Measurements from ENCODE around the gene FCAR. TPM values are rescaled to one million over a fixed set of nuclear protein-coding genes. Genes with fewer than 3 reads are reported as not detected.
"Not testable (repeated sequence)": the region's sequence is repeated elsewhere in the genome, so short reads cannot be mapped to it uniquely, and the experiment has no call there.

Gene FCAR
- total RNA-seq (10 to 100 TPM; 17.4 to 86.3 (median 32.8) TPM), polyA plus RNA-seq (1 to 10 TPM in 2 of 3 donors, under 1 TPM in 1; 0.59 to 3.7 (median 1.1) TPM)
- long read RNA-seq, donor 1: 0 reads
- long read RNA-seq, donor 2, partial matches to known transcripts: 0 of 1 reads
- long read RNA-seq, donor 2, other reads (novel, unspliced or antisense): 0 of 1 reads

DNA sequence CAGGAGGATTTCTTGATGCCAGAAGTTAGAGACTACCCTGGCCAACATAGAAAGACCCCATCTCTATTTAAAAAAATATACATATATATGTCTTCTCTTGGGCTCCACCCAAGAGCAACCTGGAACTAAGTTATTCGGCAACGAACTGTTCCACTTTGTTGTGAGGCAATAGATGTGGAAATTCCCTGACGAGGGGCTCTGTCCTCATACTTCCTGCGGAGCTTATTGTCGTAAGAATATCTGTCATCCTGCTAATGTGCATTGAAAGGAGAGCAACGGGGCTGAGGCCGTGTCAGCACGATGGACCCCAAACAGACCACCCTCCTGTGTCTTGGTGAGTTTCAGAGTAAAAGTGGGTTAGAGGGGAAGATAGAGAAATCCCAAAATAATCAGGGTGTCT is at the start of gene FCAR:
Gene FCAR, plus strand, starts transcription at position 246 of the 400 bp plus-strand sequence. Its CDS starts 55 bp downstream, at position 301.
- Histone ChIP-seq H3K36me3 (no peaks in the 10 kb centered on the region), H3K4me3 (peak within 1 kb of the TSS in 5 of 8 donors; percentile 13 to 56 (median 27)), H3K9me3 (no peaks in the 10 kb centered on the region), H3K4me1 (peaks cover 0 to 17% (median 0%) of the 10 kb centered on the region in 6 donors), H3K27me3 (replicated peaks in 1 of 7) (peaks cover 0 to 20% (median 0%) of the 10 kb centered on the region in 7 donors), H3K27ac (peak within 1 kb of the TSS in 7 of 8 donors; percentile 4 to 89 (median 79))
- intact Hi-C loops (cut with DNase I; ENCODE audit: low total_unique reads): no loop called here
- no peak for TF ChIP-seq CTCF (IDR thresholded peaks at IDR 0.05 in 8 of 11, conservative IDR thresholded peaks at IDR 0.05 in 3 of 11)
- peak in 1 of 3 donors; percentile 25 for TF ChIP-seq POLR2A (IDR thresholded peaks at IDR 0.05)
- peak in 1 of 3 donors; percentile 81 for TF ChIP-seq POLR2AphosphoS5 (IDR thresholded peaks at IDR 0.05)
- DNase-seq: no peak
- WGBS, 5 donors: 37 to 76% (median 52%) methylated on average over 8 of the region's 8 CpGs

GRCh38 chr19:54824416-54824815 is 49.6 kb upstream of the FCAR start:
- H3K9me3 ChIP-seq; H3K4me1 ChIP-seq; H3K4me3 ChIP-seq; DNase-seq; intact Hi-C loops (cut with DNase I; ENCODE audit: low total_unique reads); H3K36me3 ChIP-seq: not testable (repeated sequence)
- Histone ChIP-seq H3K27ac (peak overlapping the region in 5 of 8 donors; percentile 9 to 75 (median 60)), H3K27me3 (replicated peaks in 1 of 7) (peaks cover 0 to 17% (median 0%) of the 10 kb centered on the region in 7 donors)
- peak in 1 of 3 donors; percentile 24 for TF ChIP-seq POLR2AphosphoS5 (IDR thresholded peaks at IDR 0.05)
- WGBS, 5 donors: 55 to 75% (median 70%) methylated on average over 2 to 4 of the region's 4 CpGs

- Histone ChIP-seq H3K27ac (peak overlapping the region in 5 of 8 donors; percentile 51 to 75 (median 60)), H3K27me3 (replicated peaks in 1 of 7) (peaks cover 0 to 13% (median 0%) of the 10 kb centered on the region in 7 donors)
- 20 to 63% (median 37%) methylated on average over 7 of the region's 7 CpGs for WGBS, 5 donors
- TF ChIP-seq POLR2AphosphoS5 (IDR thresholded peaks at IDR 0.05): peak in 1 of 3 donors; percentile 17
- DNase-seq; intact Hi-C loops (cut with DNase I; ENCODE audit: low total_unique reads); H3K4me1 ChIP-seq; H3K9me3 ChIP-seq; H3K4me3 ChIP-seq; H3K36me3 ChIP-seq: not testable (repeated sequence)
These were observed 48.7 kb upstream of the FCAR start for GRCh38 chr19:54825326-54825725.

GRCh38 chr19:54828064-54828463 is 46.0 kb upstream of the FCAR start:
- H3K27ac ChIP-seq; H3K9me3 ChIP-seq; H3K4me1 ChIP-seq; intact Hi-C loops (cut with DNase I; ENCODE audit: low total_unique reads); DNase-seq; H3K27me3 ChIP-seq (replicated peaks in 1 of 7); H3K4me3 ChIP-seq; H3K36me3 ChIP-seq: not testable (repeated sequence)
- WGBS, 5 donors: 72 to 81% (median 75%) methylated on average over 6 to 8 of the region's 8 CpGs

DNA sequence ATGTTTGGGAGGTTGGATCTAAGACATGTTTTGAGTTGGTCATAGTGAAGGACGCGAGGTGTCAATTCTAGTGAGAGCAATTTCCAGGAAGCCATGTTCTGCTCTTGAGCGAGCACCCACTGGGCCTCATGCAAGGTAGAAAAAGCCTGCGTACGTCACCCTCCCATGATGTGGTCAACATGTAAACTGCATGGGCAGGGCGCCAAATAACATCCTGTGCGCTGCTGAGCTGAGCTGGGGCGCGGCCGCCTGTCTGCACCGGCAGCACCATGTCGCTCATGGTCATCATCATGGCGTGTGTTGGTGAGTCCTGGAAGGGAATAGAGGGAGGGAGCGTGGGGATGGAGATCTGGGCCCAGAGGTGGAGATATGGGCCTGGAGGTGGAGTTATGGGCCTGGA is 41.5 kb upstream of the FCAR start, which contains the start of gene KIR2DS4:
Gene KIR2DS4, plus strand, starts transcription at position 181 of the 400 bp plus-strand sequence.
- H3K36me3 ChIP-seq; H3K4me1 ChIP-seq; H3K4me3 ChIP-seq; H3K9me3 ChIP-seq; H3K27me3 ChIP-seq (replicated peaks in 1 of 7); H3K27ac ChIP-seq; DNase-seq; intact Hi-C loops (cut with DNase I; ENCODE audit: low total_unique reads): not testable (repeated sequence)
- WGBS, 5 donors: 85 to 93% (median 88%) methylated on average over 14 of the region's 14 CpGs

- H3K9me3 ChIP-seq; H3K27me3 ChIP-seq (replicated peaks in 1 of 7); H3K36me3 ChIP-seq; intact Hi-C loops (cut with DNase I; ENCODE audit: low total_unique reads); H3K4me1 ChIP-seq; H3K27ac ChIP-seq; DNase-seq; H3K4me3 ChIP-seq: not testable (repeated sequence)
- WGBS, 5 donors: 68 to 84% (median 75%) methylated on average over 3 to 5 of the region's 5 CpGs
These were observed 38.9 kb upstream of the FCAR start for GRCh38 chr19:54835126-54835525.

DNA sequence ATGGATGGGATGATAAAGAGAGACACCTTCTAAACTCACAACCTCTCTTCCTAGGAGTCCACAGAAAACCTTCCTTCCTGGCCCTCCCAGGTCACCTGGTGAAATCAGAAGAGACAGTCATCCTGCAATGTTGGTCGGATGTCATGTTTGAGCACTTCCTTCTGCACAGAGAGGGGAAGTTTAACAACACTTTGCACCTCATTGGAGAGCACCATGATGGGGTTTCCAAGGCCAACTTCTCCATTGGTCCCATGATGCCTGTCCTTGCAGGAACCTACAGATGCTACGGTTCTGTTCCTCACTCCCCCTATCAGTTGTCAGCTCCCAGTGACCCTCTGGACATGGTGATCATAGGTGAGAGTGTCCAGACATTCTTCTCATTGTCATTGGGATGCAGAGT is 36.5 kb upstream of the FCAR start:
- H3K27me3 ChIP-seq (replicated peaks in 1 of 7); intact Hi-C loops (cut with DNase I; ENCODE audit: low total_unique reads): not testable (repeated sequence)
- 42 to 64% (median 51%) methylated on average over 2 of the region's 2 CpGs for WGBS, 5 donors

DNA sequence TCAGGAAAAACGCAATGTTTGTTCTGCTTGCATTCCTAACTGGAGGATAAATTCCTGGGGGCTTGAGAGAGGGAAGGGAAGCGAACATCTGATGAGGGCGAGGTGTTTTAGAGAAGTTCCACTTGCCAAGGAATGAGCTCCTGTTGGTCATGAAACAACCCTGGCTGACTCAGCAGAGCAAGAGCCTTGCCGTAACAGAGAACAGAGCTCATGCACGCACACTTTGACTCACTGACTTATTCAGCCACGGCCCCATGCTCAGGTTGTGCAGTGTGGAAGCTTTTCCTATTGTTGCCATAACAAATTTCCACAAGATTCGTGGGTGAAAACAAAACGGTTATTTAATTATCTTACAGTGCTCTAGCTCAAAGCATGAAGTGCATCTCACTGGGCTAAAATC is 30.9 kb upstream of the FCAR start:
- H3K36me3 ChIP-seq; H3K9me3 ChIP-seq; H3K4me3 ChIP-seq; H3K27me3 ChIP-seq (replicated peaks in 1 of 7); DNase-seq; H3K4me1 ChIP-seq; intact Hi-C loops (cut with DNase I; ENCODE audit: low total_unique reads); H3K27ac ChIP-seq: not testable (repeated sequence)
- WGBS, 5 donors: 64 to 69% (median 69%) methylated on average over 8 of the region's 8 CpGs

More for the DNA sequence above, 36.5 kb upstream of the FCAR start:
- H3K36me3 ChIP-seq, DNase-seq, H3K9me3 ChIP-seq, H3K4me3 ChIP-seq, H3K4me1 ChIP-seq: not testable (repeated sequence)
- peak overlapping the region in 4 of 8 donors; percentile 47 to 62 (median 52) for H3K27ac ChIP-seq

- H3K4me1 ChIP-seq; DNase-seq; H3K27me3 ChIP-seq (replicated peaks in 1 of 7); H3K36me3 ChIP-seq; H3K4me3 ChIP-seq; intact Hi-C loops (cut with DNase I; ENCODE audit: low total_unique reads); H3K9me3 ChIP-seq: not testable (repeated sequence)
- H3K27ac ChIP-seq: peak within 1 kb of the TSS in 1 of 8 donors; percentile 14
- WGBS, 5 donors: 82 to 90% (median 87%) methylated on average over 14 to 16 of the region's 16 CpGs
These were observed 23.9 kb upstream of the FCAR start, which contains the start of gene KIR3DL2 for GRCh38 chr19:54850061-54850640. TSS of gene KIR3DL2 (plus strand) at chr19:54850443. CDS start at chr19:54850476, 33 bp downstream.
